ENCODE measurements around the gene ATG5.

The ATG5 gene

GRCh38 chr6:106325336-106326178 is at the start of gene ATG5:
Gene ATG5 (minus strand): TSS chr6:106325760. CDS start chr6:106316208, 9,552 bp downstream.
- intact Hi-C loops (cut with DNase I) = no loop called here
- peak; percentile 98 to 100 (median 99) for DNase-seq

- DNase-seq = no peak
- intact Hi-C loops (cut with DNase I) = no loop called here
Measured at GRCh38 chr6:106373502-106374239, 48.1 kb upstream of the ATG5 start.

GRCh38 chr6:106372838-106373501 is 47.4 kb upstream of the ATG5 start:
- DNase-seq = no peak
- intact Hi-C loops (cut with DNase I) = no loop called here

GRCh38 chr6:106370639-106371038 is 45.1 kb upstream of the ATG5 start:
- intact Hi-C loops (cut with DNase I) = no loop called here
- DNase-seq = no peak

GRCh38 chr6:106369739-106370138 is 44.2 kb upstream of the ATG5 start:
- intact Hi-C loops (cut with DNase I) = no loop called here
- DNase-seq = no peak

GRCh38 chr6:106363401-106364138 is 38.0 kb upstream of the ATG5 start:
- intact Hi-C loops (cut with DNase I) = no loop called here
- no peak for DNase-seq

GRCh38 chr6:106360989-106361430 is 35.5 kb upstream of the ATG5 start:
- peak in 6 of 10 donors; percentile 3 to 82 (median 8) for DNase-seq
- intact Hi-C loops (cut with DNase I) = no loop called here

- intact Hi-C loops (cut with DNase I) = no loop called here
- peak in 9 of 10 donors; percentile 29 to 92 (median 48) for DNase-seq
Measured at GRCh38 chr6:106360410-106360988, 34.9 kb upstream of the ATG5 start, which contains the start of gene CRYBG1. Gene CRYBG1 (plus strand): TSS chr6:106360717. CDS start chr6:106360909, 192 bp downstream.

- intact Hi-C loops (cut with DNase I) = no loop called here
- no peak for DNase-seq
Measured at GRCh38 chr6:106359959-106360409, 34.4 kb upstream of the ATG5 start.

GRCh38 chr6:106356378-106356777 is 30.8 kb upstream of the ATG5 start:
- intact Hi-C loops (cut with DNase I) = no loop called here
- DNase-seq = no peak

GRCh38 chr6:106347219-106347618 is 21.7 kb upstream of the ATG5 start:
- intact Hi-C loops (cut with DNase I) = no loop called here
- DNase-seq = no peak

GRCh38 chr6:106339334-106340029 is 13.9 kb upstream of the ATG5 start:
- peak in 5 of 10 donors; percentile 9 to 55 (median 39) for DNase-seq
- intact Hi-C loops (cut with DNase I) = loop anchor here (2.0 to 5.0 kb wide), 2 partner anchors 227 to 638 kb away; no protein-coding TSS in a partner anchor

GRCh38 chr6:106334646-106335448 is 9.3 kb upstream of the ATG5 start:
- intact Hi-C loops (cut with DNase I) = no loop called here
- peak in 2 of 10 donors; percentile 14 to 80 for DNase-seq

GRCh38 chr6:106324726-106325335 is 729 bp downstream of the ATG5 start:
- DNase-seq = no peak
- intact Hi-C loops (cut with DNase I) = no loop called here

GRCh38 chr6:106321940-106322339 is 3.6 kb downstream of the ATG5 start:
- intact Hi-C loops (cut with DNase I) = no loop called here
- DNase-seq = no peak

GRCh38 chr6:106318851-106319250 is 6.7 kb downstream of the ATG5 start:
- intact Hi-C loops (cut with DNase I) = no loop called here
- no peak for DNase-seq

GRCh38 chr6:106318061-106318460 is 7.5 kb downstream of the ATG5 start:
- no peak for DNase-seq
- intact Hi-C loops (cut with DNase I) = no loop called here

- intact Hi-C loops (cut with DNase I) = no loop called here
- DNase-seq = no peak
Measured at GRCh38 chr6:106316375-106316766, 9.2 kb downstream of the ATG5 start.
